B cell (primary cell): Measurements from ENCODE around the gene KSR2.

ENCODE experiments used
- CTCF ChIP-seq: fragments of 200-600 bp; IDR thresholded peaks from one replicate; pipeline ENCODE4 v1.8.0; 2022; ENCODE audit warnings: antibody characterized with exemption, mild to moderate bottlenecking
- EZH2 ChIP-seq: IDR thresholded peaks from 2 replicates; pipeline ENCODE4 v1.6.1; 2012; ENCODE audit warnings: borderline replicate concordance, low read depth, mild to moderate bottlenecking, moderate library complexity, low read length; ENCODE audit not compliant: insufficient read depth, poor library complexity, severe bottlenecking

DNA sequence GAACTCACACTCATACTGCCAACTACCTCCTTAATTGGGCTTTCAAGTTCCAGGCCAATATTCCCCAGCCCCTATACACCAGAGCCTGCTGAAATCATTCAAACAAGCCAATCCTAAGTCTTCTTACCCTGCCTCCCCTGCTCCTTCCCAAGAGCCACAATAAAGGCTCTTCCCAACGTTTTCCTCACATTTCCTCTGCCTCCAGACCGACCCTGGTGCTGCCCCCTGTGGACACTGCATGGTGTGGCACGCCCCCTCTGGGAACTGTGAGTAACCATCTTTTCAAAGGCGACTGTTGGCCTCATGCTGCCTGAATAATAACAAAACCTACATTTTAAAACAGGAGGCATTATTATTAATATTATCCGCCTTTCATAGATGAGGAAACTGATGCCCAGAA is 495.8 kb downstream of the KSR2 start:
- TF ChIP-seq CTCF (no peak), EZH2 (no peak)
